Measurements from ENCODE around the gene GLRA1. TPM values are rescaled to one million over a fixed set of nuclear protein-coding genes. Genes with fewer than 3 reads are reported as not detected.
"Not testable (repeated sequence)": the region's sequence is repeated elsewhere in the genome, so short reads cannot be mapped to it uniquely, and the experiment has no call there.

GLRA1 gene
- polyA plus RNA-seq, 3 donors = 0.06 TPM; not detected in 2

- DNase-seq = no peak
These were observed 6.7 kb downstream of the GLRA1 start for GRCh38 chr5:151917904-151918303.

DNA sequence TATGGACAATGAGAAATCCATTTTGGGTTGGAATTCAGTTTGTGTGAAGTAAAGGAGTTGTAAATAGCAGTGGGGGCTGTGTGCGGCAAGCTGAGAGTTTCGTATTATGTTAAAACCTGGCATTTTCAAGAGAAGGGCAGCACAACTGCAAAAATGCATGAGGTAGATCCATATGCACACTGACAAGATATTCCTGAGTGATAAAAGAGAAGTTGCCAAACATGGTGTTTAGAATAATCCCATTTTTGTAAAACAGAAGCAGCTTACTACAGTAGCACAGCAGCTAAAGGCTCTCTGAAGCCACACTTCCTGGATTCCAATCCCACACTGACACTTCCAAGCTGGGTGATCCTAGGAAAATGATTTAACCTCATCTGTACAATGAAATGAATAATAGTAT is 11.2 kb downstream of the GLRA1 start:
- no peak for DNase-seq

DNA sequence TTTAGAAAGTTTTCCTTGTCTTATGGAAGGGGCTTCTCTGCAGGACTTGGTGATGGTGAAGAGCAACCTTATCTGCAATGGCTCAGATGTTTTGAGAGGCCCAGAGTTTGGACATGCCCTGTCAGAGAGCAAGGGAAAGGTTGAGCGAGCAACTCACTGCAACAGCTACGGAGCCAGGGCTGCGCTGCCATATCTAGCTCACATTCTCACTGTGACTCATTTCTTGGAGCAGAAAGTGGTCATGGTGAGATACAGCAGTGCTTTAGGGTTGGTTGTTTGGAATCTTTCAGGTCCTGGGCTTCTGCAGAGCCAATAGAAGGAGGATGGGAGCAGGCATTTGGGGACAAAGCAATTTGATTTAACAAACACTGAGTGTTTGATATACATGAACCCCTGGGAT is 12.3 kb downstream of the GLRA1 start:
- no peak for DNase-seq

GRCh38 chr5:151911011-151911410 is 13.6 kb downstream of the GLRA1 start:
- DNase-seq = no peak

- DNase-seq = no peak
These were observed 15.0 kb downstream of the GLRA1 start for GRCh38 chr5:151909628-151910027.

GRCh38 chr5:151906246-151906645 is 18.4 kb downstream of the GLRA1 start:
- DNase-seq = no peak

DNA sequence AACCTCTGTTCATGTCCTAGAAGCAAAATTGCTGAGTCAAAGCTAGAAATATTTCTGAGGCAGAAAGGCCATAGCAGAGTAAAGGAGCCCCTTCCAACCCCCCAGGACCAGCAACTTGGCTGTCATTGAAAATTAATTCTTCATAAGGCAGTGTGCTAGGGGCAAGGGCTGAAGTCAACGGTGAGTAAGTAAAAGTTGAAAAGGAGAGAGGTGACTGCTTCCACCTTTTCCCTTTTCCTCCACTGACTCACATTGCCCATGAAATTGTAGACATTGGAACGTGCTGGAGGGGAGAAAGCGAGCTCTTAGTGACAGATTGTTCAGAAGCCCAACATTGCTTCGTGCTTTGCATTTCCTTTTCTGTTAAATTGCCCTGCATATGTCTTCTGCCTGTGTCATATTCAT is 19.1 kb downstream of the GLRA1 start:
- DNase-seq = no peak

DNA sequence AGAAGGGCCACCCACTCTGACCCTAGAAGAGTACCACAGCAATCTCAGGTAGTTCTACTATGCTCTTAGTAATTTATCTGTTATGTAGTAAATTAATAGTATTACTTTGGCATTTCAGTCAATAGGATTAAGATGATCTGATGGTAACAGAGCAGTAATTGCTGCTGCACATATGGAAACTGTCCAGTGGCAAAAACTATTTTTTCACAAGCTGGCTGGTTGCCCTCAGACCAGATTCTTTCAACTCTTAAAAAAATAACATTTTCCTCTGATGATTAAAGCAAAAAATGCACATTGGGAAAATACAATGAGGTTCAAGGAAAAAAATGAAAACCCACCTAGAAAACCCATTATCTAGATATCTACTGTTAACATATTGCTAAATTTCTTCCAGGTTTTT is 19.7 kb downstream of the GLRA1 start:
- DNase-seq = no peak

GRCh38 chr5:151904127-151904526 is 20.5 kb downstream of the GLRA1 start:
- no peak for DNase-seq

DNA sequence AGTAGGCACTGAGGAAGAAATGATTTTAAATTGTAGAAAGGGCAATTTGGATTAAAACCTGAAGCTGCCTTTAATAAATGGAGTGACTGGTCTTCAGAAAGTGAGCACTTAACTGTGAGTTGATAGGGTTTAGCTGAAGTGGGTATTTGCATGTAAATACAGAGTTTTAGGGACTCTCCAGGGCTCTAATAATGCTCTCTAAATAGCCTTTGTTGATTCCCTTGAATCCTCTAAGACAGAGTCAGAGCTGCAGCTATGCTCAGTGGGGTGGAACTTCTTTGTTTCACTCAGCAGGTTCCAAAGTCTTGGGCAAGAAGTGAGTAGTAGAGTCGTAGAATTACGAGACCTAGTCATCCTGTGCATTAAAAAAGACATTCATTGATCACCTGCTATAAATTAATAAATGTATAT is 21.4 kb downstream of the GLRA1 start:
- no peak for DNase-seq

GRCh38 chr5:151902215-151902614 is 22.4 kb downstream of the GLRA1 start:
- DNase-seq = no peak

DNA sequence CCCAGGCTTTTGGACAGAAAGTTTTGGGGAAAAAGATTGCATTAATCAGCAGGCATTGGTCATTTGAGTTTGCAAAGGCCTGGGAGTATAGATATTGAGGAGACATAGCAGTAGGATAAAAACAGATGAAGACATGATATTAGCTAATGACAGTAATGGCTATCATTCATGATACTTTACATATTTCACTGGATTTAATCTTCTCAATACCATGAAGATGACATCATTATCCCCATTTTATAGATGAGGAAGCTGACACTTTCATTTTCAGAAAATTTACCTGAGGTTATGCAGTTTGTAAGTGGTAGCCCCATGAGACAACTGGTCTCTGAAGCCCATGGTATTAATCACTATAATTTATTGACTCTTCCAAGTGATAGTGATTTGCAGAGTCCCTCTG is 23.0 kb downstream of the GLRA1 start:
- DNase-seq = no peak

DNA sequence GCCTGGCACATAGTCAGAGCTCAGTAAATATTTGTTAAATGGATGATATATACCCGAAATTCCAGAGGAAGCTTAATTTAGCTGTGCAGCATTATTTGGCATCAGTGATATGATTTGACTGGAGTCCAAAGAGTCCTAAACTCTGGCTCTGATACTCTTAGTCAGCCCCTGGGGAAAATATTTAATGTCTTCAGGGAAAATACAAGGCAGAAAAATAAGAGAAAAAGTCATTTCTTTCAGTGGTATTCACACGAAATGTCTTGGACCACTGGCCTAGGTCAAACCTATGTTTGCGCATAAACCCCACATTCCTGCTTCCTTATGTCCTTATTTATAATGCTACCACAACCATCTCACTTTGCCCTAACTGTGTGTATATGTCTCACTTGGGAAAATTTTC is 23.8 kb downstream of the GLRA1 start:
- no peak for DNase-seq

DNA sequence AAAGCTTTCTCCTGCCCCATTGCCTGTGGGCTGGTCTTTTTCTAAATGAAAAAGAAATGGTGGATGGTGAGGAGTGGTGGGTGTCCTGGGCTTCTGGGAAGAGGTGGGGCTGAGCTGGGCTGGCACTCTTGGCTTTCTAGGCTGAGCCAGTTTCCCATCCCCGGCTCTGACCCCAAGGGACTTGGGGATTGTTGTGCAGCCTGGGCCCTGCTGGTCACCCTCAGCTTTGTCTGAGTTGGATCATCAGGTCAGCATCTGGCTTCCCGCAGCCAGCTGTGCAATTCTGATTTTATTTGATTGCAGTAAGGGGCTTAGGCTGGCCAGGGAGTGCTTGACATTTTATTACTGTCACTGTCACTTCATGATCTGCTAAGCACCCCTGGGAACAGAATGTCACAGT is 25.3 kb downstream of the GLRA1 start:
- no peak for DNase-seq

GRCh38 chr5:151897896-151898295 is 26.8 kb downstream of the GLRA1 start:
- no peak for DNase-seq

GRCh38 chr5:151897020-151897552 is 27.6 kb downstream of the GLRA1 start:
- no peak for DNase-seq

- DNase-seq = no peak
These were observed 28.5 kb downstream of the GLRA1 start for GRCh38 chr5:151896031-151896691.

- DNase-seq = no peak
These were observed 29.0 kb downstream of the GLRA1 start for GRCh38 chr5:151895660-151896030.

DNA sequence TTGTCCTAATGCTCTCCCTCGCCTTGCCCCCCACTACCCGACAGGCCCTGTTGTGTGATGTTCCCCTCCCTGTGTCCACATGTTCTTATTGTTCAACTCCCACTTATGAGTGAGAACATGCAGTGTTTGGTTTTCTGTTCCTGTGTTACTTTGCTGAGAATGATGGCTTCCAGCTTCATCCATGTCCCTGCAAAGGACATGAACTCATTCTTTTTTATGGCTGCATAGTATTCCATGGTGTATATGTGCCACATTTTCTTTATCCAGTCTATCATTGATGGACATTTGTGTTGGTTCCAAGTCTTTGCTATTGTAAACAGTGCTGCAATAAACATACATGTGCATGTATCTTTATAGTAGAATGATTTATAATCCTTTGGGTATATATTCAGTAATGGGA is 31.2 kb downstream of the GLRA1 start:
- DNase-seq = not testable (repeated sequence)

GRCh38 chr5:151892393-151892792 is 32.3 kb downstream of the GLRA1 start:
- no peak for DNase-seq

DNA sequence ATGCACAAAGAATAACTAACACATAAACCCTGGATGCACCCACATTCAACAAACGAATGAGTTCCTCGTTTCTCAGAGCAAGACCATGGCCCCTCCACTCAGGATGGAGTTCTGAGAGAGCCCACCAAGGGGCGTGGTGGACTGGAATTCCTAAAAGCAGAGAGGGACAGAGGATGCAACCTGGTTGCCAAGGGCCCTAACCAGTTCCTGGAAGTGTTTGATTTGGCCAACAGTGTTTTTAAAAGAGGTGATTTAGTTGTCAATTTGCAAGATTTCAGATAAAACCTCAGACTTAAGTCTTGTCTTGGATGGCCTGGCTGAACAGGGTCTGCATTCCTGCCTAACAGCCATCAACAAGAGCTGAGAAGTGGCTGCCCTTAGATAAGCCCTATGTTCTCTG is 34.4 kb downstream of the GLRA1 start:
- no peak for DNase-seq

DNA sequence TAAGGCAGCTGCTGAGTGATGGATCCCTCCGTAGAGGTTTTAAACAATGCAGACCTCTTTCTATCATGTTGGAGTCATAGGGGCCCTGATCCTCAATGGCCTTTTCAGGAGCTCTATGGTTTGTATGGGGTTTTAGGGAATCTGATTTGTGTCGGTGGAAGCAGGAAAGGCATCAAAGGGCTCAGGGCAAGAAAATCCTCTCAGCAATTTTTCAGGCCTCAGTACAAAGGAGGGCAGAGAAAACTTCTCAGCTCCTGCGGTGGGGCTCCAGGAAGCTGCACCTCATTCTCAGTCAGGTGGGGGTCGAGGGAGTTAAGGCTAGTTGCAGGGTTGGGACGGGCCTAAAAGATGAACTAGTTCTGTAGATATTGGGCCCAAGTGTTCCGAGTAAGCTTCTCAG is 35.0 kb downstream of the GLRA1 start:
- DNase-seq = no peak

GRCh38 chr5:151886546-151887275 is 37.9 kb downstream of the GLRA1 start:
- DNase-seq = no peak
